HG03280 (cell line): ENCODE data around the gene CDC42BPB.

Experiments
- ATAC-seq: cut with Tn5 transposase; IDR thresholded peaks from one replicate; pipeline ENCODE4 v1.9.1; 2021; ENCODE audit warnings: mild to moderate bottlenecking, moderate library complexity; ENCODE audit not compliant: unreplicated experiment

CDC42BPB gene

GRCh38 chr14:103073367-103073875 is 16.1 kb upstream of the CDC42BPB start:
- ATAC-seq = no peak

- ATAC-seq = no peak
Measured at GRCh38 chr14:103072595-103073366, 15.4 kb upstream of the CDC42BPB start.

- ATAC-seq = no peak
Measured at GRCh38 chr14:103071544-103072251, 14.3 kb upstream of the CDC42BPB start.

GRCh38 chr14:103070971-103071542 is 13.7 kb upstream of the CDC42BPB start:
- ATAC-seq = no peak

- ATAC-seq = no peak
Measured at GRCh38 chr14:103070263-103070885, 13.0 kb upstream of the CDC42BPB start.

- ATAC-seq = no peak
Measured at GRCh38 chr14:103068351-103069073, 11.2 kb upstream of the CDC42BPB start.

GRCh38 chr14:103067231-103067954 is 10.0 kb upstream of the CDC42BPB start:
- ATAC-seq = no peak

- ATAC-seq = no peak
Measured at GRCh38 chr14:103066399-103066798, 9.1 kb upstream of the CDC42BPB start.

GRCh38 chr14:103065861-103066260 is 8.5 kb upstream of the CDC42BPB start:
- no peak for ATAC-seq

GRCh38 chr14:103064978-103065377 is 7.6 kb upstream of the CDC42BPB start:
- no peak for ATAC-seq

GRCh38 chr14:103064436-103064835 is 7.1 kb upstream of the CDC42BPB start:
- no peak for ATAC-seq

GRCh38 chr14:103061482-103061976 is 4.2 kb upstream of the CDC42BPB start:
- ATAC-seq = no peak

GRCh38 chr14:103059556-103059955 is 2.2 kb upstream of the CDC42BPB start:
- ATAC-seq = no peak

GRCh38 chr14:103058164-103059055 is 1.1 kb upstream of the CDC42BPB start:
- no peak for ATAC-seq

GRCh38 chr14:103057028-103057371 is 349 bp downstream of the CDC42BPB start:
- peak; percentile 19 for ATAC-seq

GRCh38 chr14:103056322-103057027 is 874 bp downstream of the CDC42BPB start:
- ATAC-seq = no peak

GRCh38 chr14:103055695-103056094 is 1.7 kb downstream of the CDC42BPB start:
- ATAC-seq = no peak

- ATAC-seq = no peak
Measured at GRCh38 chr14:103052407-103052806, 4.9 kb downstream of the CDC42BPB start.
